K562 (cell line): ENCODE data around the gene LZTR1. TPM values are rescaled to one million over a fixed set of nuclear protein-coding genes. Genes with fewer than 3 reads are reported as not detected.

Experiments used
- DACH1 ChIP-seq: fragments of 450-650 bp; IDR thresholded peaks from 2 replicates; pipeline ENCODE4 v1.6.1; 2018; ENCODE audit not compliant: partially characterized antibody
- EWSR1 ChIP-seq: fragments of 450-650 bp; IDR thresholded peaks from 2 replicates; pipeline ENCODE4 v1.6.1; 2018; ENCODE audit warnings: borderline replicate concordance, mild to moderate bottlenecking, low read depth, moderate library complexity; ENCODE audit not compliant: partially characterized antibody
- FOXK2 ChIP-seq, 2 experiments: fragments of 450-650 bp; IDR thresholded peaks in 1 of 2; conservative IDR thresholded peaks in 1 of 2; 2 replicates each; pipeline ENCODE4 v1.6.1; 2016; ENCODE audit warnings: low read depth in 2 of 2, mild to moderate bottlenecking in 1 of 2
- NCOA4 ChIP-seq: fragments of 450-650 bp; IDR thresholded peaks from 2 replicates; pipeline ENCODE4 v1.6.1; 2018; ENCODE audit warnings: mild to moderate bottlenecking; ENCODE audit not compliant: partially characterized antibody
- NEUROD1 ChIP-seq: fragments of 150-350 bp; IDR thresholded peaks from 2 replicates; pipeline ENCODE4 v1.6.1; 2014; ENCODE audit warnings: borderline replicate concordance, low read length, low read depth; ENCODE audit not compliant: partially characterized antibody
- NKRF ChIP-seq: fragments of 450-650 bp; IDR thresholded peaks from 2 replicates; pipeline ENCODE4 v1.6.1; 2016; ENCODE audit warnings: borderline replicate concordance
- NR0B1 ChIP-seq: fragments of 450-650 bp; IDR thresholded peaks from one replicate; pipeline ENCODE4 v1.6.1; 2018; ENCODE audit warnings: mild to moderate bottlenecking, moderate library complexity; ENCODE audit not compliant: partially characterized antibody
- RBBP5 ChIP-seq: fragments of 200-600 bp; sonication (generic); IDR thresholded peaks from 2 replicates; pipeline ENCODE4 v1.6.1; 2012; ENCODE audit warnings: borderline replicate concordance, mild to moderate bottlenecking, low read length, control low read depth, inconsistent platforms; ENCODE audit not compliant: insufficient read depth, poor library complexity, severe bottlenecking
- RBM34 ChIP-seq: fragments of 200-400 bp; formaldehyde crosslinking; IDR thresholded peaks from 2 replicates; pipeline ENCODE4 v1.6.1; 2018; ENCODE audit warnings: low read length, borderline replicate concordance; ENCODE audit not compliant: insufficient read depth
- SMAD4 ChIP-seq: fragments of 250-450 bp; sonication (Bioruptor Pico); conservative IDR thresholded peaks from 2 replicates; pipeline ENCODE4 v1.8.0; 2021; ENCODE audit warnings: inconsistent platforms, mild to moderate bottlenecking, moderate library complexity
- THAP12 ChIP-seq: fragments of 250-450 bp; sonication (Bioruptor Pico); IDR thresholded peaks from 2 replicates; pipeline ENCODE4 v1.9.0; 2021; ENCODE audit warnings: mild to moderate bottlenecking, inconsistent platforms
- ZBTB11 ChIP-seq, 3 experiments: fragments of 200-800 bp in 1 of 3; fragments of 250-450 bp in 1 of 3; fragments of 450-650 bp in 1 of 3; sonication (Bioruptor Pico) in 1 of 3; sonication (Bioruptor generic) in 1 of 3; formaldehyde crosslinking in 1 of 3; IDR thresholded peaks; 2 replicates each; pipeline versions ENCODE4 v1.6.1 to v1.8.0; 2016 to 2022; ENCODE audit warnings: mild to moderate bottlenecking in 2 of 3, missing genetic modification characterization in 2 of 3, missing compliant biosample characterization in 1 of 3, moderate library complexity in 1 of 3
- ZBTB26 ChIP-seq: fragments of 450-650 bp; formaldehyde crosslinking; IDR thresholded peaks from 2 replicates; pipeline ENCODE4 v1.4.0; 2022; ENCODE audit warnings: missing genetic modification characterization
- ZNF324 ChIP-seq: fragments of 250-450 bp; sonication (Bioruptor Pico); IDR thresholded peaks from 2 replicates; pipeline ENCODE4 v1.4.0; 2020; ENCODE audit warnings: mild to moderate bottlenecking
- ZNF436 ChIP-seq: fragments of 250-450, 450-650 bp; sonication (Bioruptor Pico); formaldehyde crosslinking; IDR thresholded peaks from 2 replicates; pipeline ENCODE4 v1.7.0; 2020; ENCODE audit warnings: mild to moderate bottlenecking
- polyA plus RNA-seq, 8 experiments: library from polyadenylated mRNA; depleted of rRNA in 4 of 8; stranded (reverse) in 5 of 8; unstranded in 3 of 8; fragments of >200 nt; fragmentation: Nextera tagmentation in 2 of 8; fragmentation: Illumina TruSeq in 1 of 8; extraction: Ambion mirVana in 2 of 8; extraction: Trizol in 1 of 8; gene quantifications; 2 replicates each; pipeline versions ENCODE4 v1.2.1 to v1.2.3, GENCODE V29; 2011 to 2014; ENCODE audit warnings: inconsistent platforms in 1 of 8, missing spikeins in 1 of 8
- total RNA-seq, 7 experiments: library from RNA; depleted of rRNA in 6 of 7; stranded (reverse); fragments of >200 nt in 6 of 7; fragmentation: Illumina TruSeq in 2 of 7; extraction: Trizol in 2 of 7; gene quantifications; 2 replicates each; pipeline versions ENCODE4 v1.2.1 to v1.2.3, GENCODE V29; 2011 to 2021; ENCODE audit warnings: low replicate concordance in 1 of 7

Gene LZTR1
- total and polyA plus RNA-seq, 9 of the 15 experiments (the other 6 are each of a cell fraction or from before 2014, with no cell fraction given), result 2.2 to 135 (median 63.0) TPM

- no peak for TF ChIP-seq NKRF
- TF ChIP-seq NCOA4, result no peak
- peak; percentile 97 for TF ChIP-seq RBBP5
- peak; percentile 96 for TF ChIP-seq SMAD4
- peak; percentile 65 for TF ChIP-seq ZNF436 (CRISPR knock-in tag)
- TF ChIP-seq NR0B1, result no peak
- no peak for TF ChIP-seq RBM34
- no peak for TF ChIP-seq EWSR1
- peak; percentile 98 for TF ChIP-seq THAP12 (CRISPR knock-in tag)
- peak; percentile 88 for TF ChIP-seq ZBTB26 (CRISPR knock-in tag)
- TF ChIP-seq FOXK2 (conservative IDR thresholded peaks at IDR 0.05 in 1 of 2, IDR thresholded peaks at IDR 0.05 in 1 of 2; ENCODE audit: low read depth in 2 of 2), result no peak
- peak; percentile 51 for TF ChIP-seq ZNF324 (CRISPR knock-in tag)
- peak; percentile 89 for TF ChIP-seq NEUROD1
- peak in 1 of 3 experiments; percentile 61; a peak in 2 of 6 replicates for TF ChIP-seq ZBTB11 (CRISPR knock-in tag; IDR thresholded peaks at IDR 0.05)
- TF ChIP-seq DACH1, result no peak
Measured at GRCh38 chr22:21001601-21002325, 19.7 kb downstream of the LZTR1 start, which contains the start of gene THAP7 (continued).
